Naive thymus-derived CD8-positive, alpha-beta T cell (primary cell): ENCODE results near the gene CDA. TPM values are rescaled to one million over a fixed set of nuclear protein-coding genes. Genes with fewer than 3 reads are reported as not detected.

Experiments
- ATAC-seq, 2 donors: fragments of 150-1000 bp; cut with Tn5 transposase in 1 of 2; sonication (Bioruptor Pico), chemical (Tn5 transposase) in 1 of 2; 1 replicate in 1 of 2; 2 replicates in 1 of 2; pipeline ENCODE4 v1.10.0; 2021; ENCODE audit warnings: mild to moderate bottlenecking in 2 of 2, moderate library complexity in 2 of 2
- POLR2A ChIA-PET: fragments of 350-600 bp; sonication (Branson Sonifier 250); formaldehyde crosslinking; loops from one replicate; lab custom pipeline; 2021; ENCODE audit warnings: antibody characterized with exemption; lab: Charles Lee
- DNase-seq, 10 donors: peaks; one replicate each; pipeline versions ENCODE4 v3.0.0 to v3.0.0-alpha.2; 2020 to 2022
- H3K27ac Mint-ChIP-seq, 10 donors: one replicate each; pipeline ENCODE4 v1.8.0; 2020 to 2022; ENCODE audit warnings: mild to moderate bottlenecking in 10 of 10, mixed read lengths in 10 of 10, moderate library complexity in 4 of 10, inconsistent platforms in 1 of 10
- H3K27me3 Mint-ChIP-seq, 5 donors: one replicate each; pipeline ENCODE4 v1.8.0; 2021 to 2022; ENCODE audit warnings: mixed read lengths in 5 of 5
- H3K36me3 Mint-ChIP-seq, 3 donors: one replicate each; pipeline ENCODE4 v1.8.0; 2020 to 2022; ENCODE audit warnings: mixed read lengths in 3 of 3, mild to moderate bottlenecking in 2 of 3, inconsistent platforms in 1 of 3
- H3K4me1 Mint-ChIP-seq, 4 donors: one replicate each; pipeline ENCODE4 v1.8.0; 2021 to 2022; ENCODE audit warnings: mixed read lengths in 4 of 4
- H3K4me3 Mint-ChIP-seq, 10 donors: one replicate each; pipeline ENCODE4 v1.8.0; 2020 to 2022; ENCODE audit warnings: mild to moderate bottlenecking in 10 of 10, mixed read lengths in 10 of 10, moderate library complexity in 6 of 10, inconsistent platforms in 1 of 10
- H3K9me3 Mint-ChIP-seq, 9 donors: one replicate each; pipeline ENCODE4 v1.8.0; 2020 to 2022; ENCODE audit warnings: mixed read lengths in 9 of 9, mild to moderate bottlenecking in 3 of 9, inconsistent platforms in 1 of 9, moderate library complexity in 1 of 9
- polyA plus RNA-seq, 3 donors: library from polyadenylated mRNA; unstranded; fragments of 300-500 nt; fragmentation: Illumina TruSeq; gene quantifications; one replicate each; pipeline ENCODE4 v1.2.3, GENCODE V29; 2021
- total RNA-seq, 8 experiments: library from RNA in 2 of 8; stranded (reverse) in 2 of 8; gene quantifications; one replicate each; pipeline ENCODE4 v1.2.3 and lab custom pipeline; 2021 to 2026

The CDA gene
- total and polyA plus RNA-seq, 5 experiments from 2014 or later: not detected

DNA sequence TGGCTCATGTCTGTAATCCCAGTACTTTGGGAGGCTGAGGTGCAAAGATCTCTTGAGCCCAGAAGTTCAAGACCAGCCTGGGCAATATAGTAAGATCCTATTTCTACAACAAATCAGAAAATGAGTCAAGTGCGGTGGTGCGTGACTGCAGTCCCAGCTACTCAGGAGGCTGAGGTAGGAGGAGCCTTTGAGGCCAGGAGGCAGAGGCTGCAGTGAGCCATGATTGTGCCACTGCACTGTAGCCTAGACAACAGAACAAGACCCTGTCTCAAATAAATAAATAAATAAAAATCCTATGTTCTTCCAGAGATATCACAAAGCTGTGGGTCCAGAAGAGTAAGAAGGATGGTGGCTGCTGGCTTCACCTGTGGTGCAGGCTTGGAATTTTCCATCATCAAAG lies 22.1 kb downstream of the CDA start:
- POLR2A ChIA-PET: no interaction called here
- ATAC-seq: no peak
- H3K27ac Mint-ChIP-seq: no peak overlapping the region
- H3K4me1 Mint-ChIP-seq: no peaks in the 10 kb centered on the region
- H3K36me3 Mint-ChIP-seq: no peaks in the 10 kb centered on the region
- H3K4me3 Mint-ChIP-seq: no peak overlapping the region
- H3K9me3 Mint-ChIP-seq: no peaks in the 10 kb centered on the region
- no peak for DNase-seq
- H3K27me3 Mint-ChIP-seq: peaks cover 0 to 7% (median 2%) of the 10 kb centered on the region in 5 donors

GRCh38 chr1:20611652-20612051 lies 22.8 kb downstream of the CDA start:
- no peak for DNase-seq
- Mint-ChIP-seq H3K4me1 (no peaks in the 10 kb centered on the region), H3K27me3 (peaks cover 0 to 7% (median 2%) of the 10 kb centered on the region in 5 donors), H3K27ac (no peak overlapping the region), H3K4me3 (no peak overlapping the region), H3K9me3 (no peaks in the 10 kb centered on the region), H3K36me3 (no peaks in the 10 kb centered on the region)
- ATAC-seq: no peak
- POLR2A ChIA-PET: no interaction called here

DNA sequence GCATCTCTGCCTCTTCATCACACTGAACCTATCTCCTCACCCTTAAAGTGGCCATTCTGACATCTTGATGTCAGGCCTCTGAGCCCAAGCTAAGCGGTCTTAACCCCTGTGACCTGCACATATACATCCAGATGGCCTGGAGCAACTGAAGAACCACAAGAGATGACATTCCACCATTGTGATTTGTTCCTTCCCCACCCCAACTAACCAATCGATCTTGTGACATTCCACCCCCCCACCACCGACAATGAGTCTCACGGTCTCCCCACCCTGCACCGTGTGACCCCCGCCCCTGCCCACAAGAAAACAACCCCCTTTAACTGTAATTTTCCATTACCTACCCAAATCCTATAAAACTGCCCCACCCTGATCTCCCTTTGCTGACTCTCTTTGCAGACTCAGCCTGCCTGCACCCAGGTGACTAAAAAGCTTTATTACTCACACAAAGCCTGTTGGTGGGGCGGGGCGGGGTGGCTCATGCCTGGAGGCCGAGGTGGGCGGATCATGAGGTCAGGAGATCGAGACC lies 23.4 kb downstream of the CDA start:
- POLR2A ChIA-PET: no interaction called here

DNA sequence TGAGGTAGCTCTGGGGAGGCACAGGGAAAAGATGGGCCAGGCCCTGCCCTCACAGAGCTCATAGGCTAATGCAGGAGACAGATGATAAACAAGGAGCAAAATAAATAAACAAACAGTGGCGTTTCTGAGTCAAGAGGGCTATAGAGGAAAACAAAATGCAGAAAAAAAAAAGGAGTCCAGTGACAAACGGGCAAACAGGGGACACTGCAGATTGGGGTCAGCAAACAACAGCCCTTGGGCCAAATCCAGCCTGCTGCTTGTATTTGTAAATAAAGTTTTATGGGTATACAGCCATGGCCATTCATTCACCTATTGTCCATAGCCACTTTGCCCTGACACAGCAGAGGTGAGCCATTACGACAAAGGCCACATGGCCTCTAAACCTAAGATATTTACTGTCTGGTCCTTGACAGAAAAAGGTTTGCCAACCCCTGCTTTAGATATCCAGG lies 25.3 kb downstream of the CDA start:
- POLR2A ChIA-PET: no interaction called here
- H3K9me3 Mint-ChIP-seq: no peaks in the 10 kb centered on the region
- no peak overlapping the region for H3K4me3 Mint-ChIP-seq
- ATAC-seq (no peak), DNase-seq (no peak)
- peak overlapping the region in 1 of 10 donors; percentile 22 for H3K27ac Mint-ChIP-seq
- no peaks in the 10 kb centered on the region for H3K4me1 Mint-ChIP-seq
- H3K36me3 Mint-ChIP-seq: no peaks in the 10 kb centered on the region
- peaks cover 0 to 6% (median 4%) of the 10 kb centered on the region in 5 donors for H3K27me3 Mint-ChIP-seq

More for the DNA sequence above, 23.4 kb downstream of the CDA start:
- H3K4me3 Mint-ChIP-seq: no peak overlapping the region
- no peak overlapping the region for H3K27ac Mint-ChIP-seq
- H3K27me3 Mint-ChIP-seq: peaks cover 0 to 4% (median 2%) of the 10 kb centered on the region in 5 donors
- no peaks in the 10 kb centered on the region for H3K36me3 Mint-ChIP-seq
- no peaks in the 10 kb centered on the region for H3K9me3 Mint-ChIP-seq
- H3K4me1 Mint-ChIP-seq: no peaks in the 10 kb centered on the region
- DNase-seq: no peak
- no peak for ATAC-seq

DNA sequence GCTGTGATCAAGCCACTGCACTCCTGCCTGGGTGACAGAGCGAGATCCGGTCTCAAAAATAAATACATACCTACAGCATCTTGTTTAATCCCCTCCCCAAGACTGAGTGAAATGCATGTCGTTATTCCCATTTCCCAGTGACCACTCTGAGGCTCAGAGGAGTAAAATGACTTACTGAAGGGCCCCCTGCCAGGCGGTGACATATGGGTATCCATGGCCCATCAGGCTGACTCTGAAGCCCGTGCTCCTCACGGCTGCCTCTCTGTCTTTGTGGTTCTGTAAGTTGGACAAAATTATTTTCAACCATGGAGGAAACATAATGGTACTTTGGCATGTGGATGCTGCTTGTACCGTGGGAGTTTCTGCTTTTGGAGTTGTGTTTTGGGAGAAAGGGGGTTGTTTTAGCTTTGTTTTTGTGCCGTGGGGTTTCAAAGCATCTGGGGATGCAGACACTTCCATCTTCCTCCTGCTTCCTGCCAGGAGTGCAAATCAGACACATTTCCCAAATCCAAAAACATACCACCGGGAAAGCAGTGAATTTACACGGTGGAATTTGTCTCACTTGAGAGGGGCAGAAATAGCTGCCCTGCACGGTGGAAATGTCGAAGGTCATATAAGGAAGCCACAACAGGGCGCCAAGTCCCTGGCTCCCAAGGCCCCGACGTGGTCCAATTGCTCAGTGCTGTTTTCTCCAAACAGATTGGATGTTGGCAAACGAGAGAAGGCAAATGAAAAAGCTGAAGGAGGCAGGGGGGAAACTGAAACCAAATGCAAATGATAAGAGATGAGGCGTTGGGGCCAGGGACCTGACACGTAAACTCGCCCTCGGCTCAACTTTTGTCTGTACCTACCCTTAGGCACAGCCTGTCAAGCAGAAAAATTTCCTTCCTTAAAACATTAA lies 27.3 kb downstream of the CDA start:
- Mint-ChIP-seq H3K4me3 (no peak overlapping the region), H3K4me1 (no peaks in the 10 kb centered on the region), H3K9me3 (no peaks in the 10 kb centered on the region), H3K27ac (peak overlapping the region in 1 of 10 donors; percentile 15), H3K27me3 (peaks cover 0 to 12% (median 8%) of the 10 kb centered on the region in 5 donors), H3K36me3 (no peaks in the 10 kb centered on the region)
- POLR2A ChIA-PET: no interaction called here
- DNase-seq: no peak
- no peak for ATAC-seq

DNA sequence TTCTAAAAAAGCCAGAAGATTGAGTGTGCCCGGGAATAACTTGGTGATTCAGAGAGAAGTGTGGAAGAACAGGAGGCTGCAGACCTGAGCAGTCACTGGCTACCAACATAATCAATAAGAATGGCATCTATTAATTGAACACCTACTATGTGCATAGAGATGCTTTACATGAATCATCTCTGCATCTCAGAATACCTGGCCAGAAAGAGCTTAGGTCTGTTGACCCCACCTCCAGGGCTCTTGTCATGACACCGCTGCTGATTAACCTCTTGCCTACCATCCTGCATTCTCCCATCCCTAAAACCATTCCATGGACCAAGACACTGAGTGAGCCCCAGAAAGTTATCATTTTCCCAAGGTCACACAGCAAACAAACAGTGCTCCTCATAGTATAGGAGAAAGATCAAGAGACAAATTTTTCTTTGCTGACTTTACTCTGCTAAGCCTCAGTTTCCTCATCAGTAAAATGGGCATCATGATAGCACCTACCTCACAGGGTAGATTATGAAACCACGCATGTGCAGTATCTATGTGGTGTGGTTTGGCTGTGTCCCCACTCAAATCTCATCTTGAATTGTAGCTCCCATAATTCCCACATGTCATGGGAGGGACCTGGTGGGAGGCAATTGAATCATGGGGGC lies 28.1 kb downstream of the CDA start:
- POLR2A ChIA-PET: no interaction called here
- Mint-ChIP-seq H3K27me3 (peaks cover 0 to 13% (median 8%) of the 10 kb centered on the region in 5 donors), H3K36me3 (no peaks in the 10 kb centered on the region), H3K4me3 (no peak overlapping the region), H3K4me1 (no peaks in the 10 kb centered on the region), H3K9me3 (no peaks in the 10 kb centered on the region), H3K27ac (no peak overlapping the region)
- ATAC-seq: no peak
- DNase-seq: no peak

DNA sequence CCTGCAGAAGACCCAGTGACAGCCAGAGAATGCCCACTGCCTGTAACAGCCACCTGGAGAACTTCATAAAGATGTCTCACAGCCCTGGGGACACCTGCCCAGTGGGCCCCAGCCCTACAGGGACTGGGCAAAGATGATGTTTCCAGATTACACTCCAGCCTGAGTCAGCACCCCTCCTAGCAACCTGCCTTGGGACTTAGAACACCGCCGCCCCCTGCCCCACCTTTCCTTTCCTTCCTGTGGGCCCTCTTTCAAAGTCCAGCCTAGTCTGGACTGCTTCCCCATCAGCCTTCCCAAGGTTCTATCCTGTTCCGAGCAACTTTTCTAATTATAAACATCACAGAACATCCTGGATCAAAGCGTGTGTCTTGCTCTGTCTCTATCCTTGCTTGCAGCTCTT lies 29.7 kb downstream of the CDA start:
- Mint-ChIP-seq H3K36me3 (no peaks in the 10 kb centered on the region), H3K9me3 (no peaks in the 10 kb centered on the region), H3K4me1 (no peaks in the 10 kb centered on the region), H3K27me3 (peaks cover 0 to 13% (median 8%) of the 10 kb centered on the region in 5 donors), H3K27ac (no peak overlapping the region), H3K4me3 (no peak overlapping the region)
- DNase-seq: no peak
- POLR2A ChIA-PET: no interaction called here
- ATAC-seq: no peak

GRCh38 chr1:20619999-20620398 lies 31.1 kb downstream of the CDA start:
- Mint-ChIP-seq H3K27ac (no peak overlapping the region), H3K36me3 (no peaks in the 10 kb centered on the region), H3K4me3 (no peak overlapping the region), H3K4me1 (no peaks in the 10 kb centered on the region), H3K27me3 (peaks cover 0 to 13% (median 8%) of the 10 kb centered on the region in 5 donors), H3K9me3 (no peaks in the 10 kb centered on the region)
- ATAC-seq: no peak
- POLR2A ChIA-PET: no interaction called here
- DNase-seq: no peak

DNA sequence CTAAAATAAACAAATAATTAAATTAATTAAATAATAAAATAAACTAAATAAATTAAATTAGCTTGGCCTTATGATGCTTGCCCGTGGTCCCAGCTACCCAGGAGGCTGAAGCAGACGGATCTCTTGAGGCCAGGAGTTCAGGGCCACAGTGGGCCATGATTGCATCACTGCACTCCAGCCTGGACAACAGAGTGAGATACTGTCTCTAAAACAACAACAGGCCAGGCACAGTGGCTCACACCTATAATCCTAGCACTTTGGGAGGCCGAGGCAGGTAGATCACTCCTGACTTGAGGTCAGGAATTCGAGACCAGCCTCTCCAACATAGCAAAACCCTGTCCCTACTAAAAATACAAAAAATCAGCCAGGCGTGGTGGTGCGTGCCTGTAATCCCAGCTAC lies 32.1 kb downstream of the CDA start:
- Mint-ChIP-seq H3K27ac (no peak overlapping the region), H3K4me1 (no peaks in the 10 kb centered on the region), H3K27me3 (peaks cover 0 to 17% (median 8%) of the 10 kb centered on the region in 5 donors), H3K36me3 (no peaks in the 10 kb centered on the region), H3K4me3 (no peak overlapping the region), H3K9me3 (no peaks in the 10 kb centered on the region)
- POLR2A ChIA-PET: interaction anchor here (0.6 kb wide), 1 partner anchor 398 kb away, joined by 4 read pairs; no protein-coding TSS in a partner anchor
- ATAC-seq (no peak), DNase-seq (no peak)

GRCh38 chr1:20624709-20625108 lies 35.8 kb downstream of the CDA start:
- Mint-ChIP-seq H3K36me3 (peaks cover 0 to 8% (median 0%) of the 10 kb centered on the region in 3 donors), H3K9me3 (peaks cover 0 to 18% (median 0%) of the 10 kb centered on the region in 9 donors), H3K4me3 (no peak overlapping the region), H3K27me3 (peaks cover 0 to 24% (median 9%) of the 10 kb centered on the region in 5 donors), H3K4me1 (no peaks in the 10 kb centered on the region), H3K27ac (no peak overlapping the region)
- POLR2A ChIA-PET: no interaction called here
- ATAC-seq (no peak), DNase-seq (no peak)

GRCh38 chr1:20625176-20626097 lies 36.5 kb downstream of the CDA start:
- peak overlapping the region in 1 of 10 donors; percentile 56 for H3K27ac Mint-ChIP-seq
- POLR2A ChIA-PET: no interaction called here
- no peaks in the 10 kb centered on the region for H3K4me1 Mint-ChIP-seq
- peaks cover 0 to 18% (median 0%) of the 10 kb centered on the region in 9 donors for H3K9me3 Mint-ChIP-seq
- H3K36me3 Mint-ChIP-seq: peaks cover 0 to 8% (median 0%) of the 10 kb centered on the region in 3 donors
- H3K4me3 Mint-ChIP-seq: no peak overlapping the region
- DNase-seq: no peak
- peaks cover 0 to 22% (median 6%) of the 10 kb centered on the region in 5 donors for H3K27me3 Mint-ChIP-seq
- ATAC-seq: no peak

- POLR2A ChIA-PET: interaction anchor here (0.7 kb wide), 1 partner anchor 33 kb away, joined by 3 read pairs; no protein-coding TSS in a partner anchor
- no peak overlapping the region for H3K4me3 Mint-ChIP-seq
- H3K9me3 Mint-ChIP-seq: peaks cover 0 to 18% (median 0%) of the 10 kb centered on the region in 9 donors
- H3K27me3 Mint-ChIP-seq: peaks cover 0 to 22% (median 6%) of the 10 kb centered on the region in 5 donors
- H3K27ac Mint-ChIP-seq: no peak overlapping the region
- no peak for ATAC-seq
- peaks cover 0 to 8% (median 0%) of the 10 kb centered on the region in 3 donors for H3K36me3 Mint-ChIP-seq
- no peaks in the 10 kb centered on the region for H3K4me1 Mint-ChIP-seq
- DNase-seq: no peak
Observed at GRCh38 chr1:20626098-20626427, 37.2 kb downstream of the CDA start.
